ENCODE data around the gene GTF2F1.
"Not testable (repeated sequence)": the region's sequence is repeated elsewhere in the genome, so short reads cannot be mapped to it uniquely, and the experiment has no call there.

- not testable (repeated sequence) for TF ChIP-seq EZH2 (IDR thresholded peaks at IDR 0.05); POLR2AphosphoS5 (IDR thresholded peaks at IDR 0.05; ENCODE audit: borderline replicate concordance, low read depth, low read length); FOXP2 (optimal IDR thresholded peaks at IDR 0.05; ENCODE audit: control extremely low read depth, extremely low read length, insufficient read depth)
Observed at GRCh38 chr19:6360445-6360844, 32.5 kb downstream of the GTF2F1 start.

All from SK-N-MC (cell line).